ENCODE measurements around the gene BEND4. TPM values are rescaled to one million over a fixed set of nuclear protein-coding genes. Genes with fewer than 3 reads are reported as not detected.
"Not testable (repeated sequence)": the region's sequence is repeated elsewhere in the genome, so short reads cannot be mapped to it uniquely, and the experiment has no call there.

The BEND4 gene
- not detected for polyA plus RNA-seq (2013, experiment 1 of 2; ENCODE audit: insufficient read length)
- not detected for polyA plus RNA-seq (2013, experiment 2 of 2; ENCODE audit: insufficient read length)

DNA sequence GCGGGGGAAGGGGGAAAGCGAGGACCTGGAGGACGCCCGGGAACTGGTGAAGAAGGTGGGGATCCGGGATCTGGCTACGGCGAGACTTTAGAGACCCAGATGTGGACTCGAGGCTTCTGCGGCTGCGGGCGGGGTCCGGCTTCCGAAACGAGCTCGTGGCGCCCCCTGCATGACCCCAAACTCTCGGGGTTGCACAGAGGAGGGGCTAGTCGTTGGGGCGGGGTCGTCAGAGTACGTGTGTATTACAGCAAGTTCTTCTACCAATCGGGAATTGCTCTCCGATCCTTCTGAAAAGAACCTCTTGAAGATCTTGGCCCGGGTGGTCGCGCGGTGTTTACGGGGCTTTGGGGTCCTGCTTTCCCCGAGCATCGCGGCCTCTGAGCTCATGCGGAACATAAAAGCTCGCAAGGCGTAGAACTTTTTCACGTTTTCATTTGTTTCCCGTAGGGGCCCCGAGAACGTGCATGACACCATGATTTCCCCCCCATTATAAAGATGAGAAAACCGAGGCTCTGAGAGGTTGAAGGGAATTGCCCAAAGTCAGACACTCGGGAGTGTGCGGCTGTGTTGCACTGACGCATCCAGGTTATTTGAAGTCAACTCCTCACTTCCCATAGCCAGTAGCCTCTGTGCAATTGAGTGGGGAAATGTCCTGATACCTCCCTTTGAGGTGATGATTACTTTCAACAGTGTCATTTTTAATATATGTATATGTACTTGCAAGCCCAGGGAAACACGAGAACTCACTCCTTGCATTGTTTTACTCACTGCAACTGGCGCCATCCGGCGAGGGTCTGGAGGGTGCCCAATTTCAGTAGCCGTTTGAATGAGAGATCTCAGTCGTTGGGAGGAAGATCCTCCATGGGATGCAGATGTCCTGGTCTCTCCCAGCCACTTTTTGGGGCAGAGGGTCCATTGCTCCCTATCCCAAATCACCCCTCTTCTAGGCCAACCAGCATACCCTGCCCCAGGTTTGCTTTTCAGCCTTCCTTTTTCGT lies at the start of gene BEND4:
TSS of gene BEND4 (minus strand) at position 149 of the 998 bp plus-strand sequence. CDS start 512 bp downstream, outside the sequence.
- DNase-seq = no peak

DNA sequence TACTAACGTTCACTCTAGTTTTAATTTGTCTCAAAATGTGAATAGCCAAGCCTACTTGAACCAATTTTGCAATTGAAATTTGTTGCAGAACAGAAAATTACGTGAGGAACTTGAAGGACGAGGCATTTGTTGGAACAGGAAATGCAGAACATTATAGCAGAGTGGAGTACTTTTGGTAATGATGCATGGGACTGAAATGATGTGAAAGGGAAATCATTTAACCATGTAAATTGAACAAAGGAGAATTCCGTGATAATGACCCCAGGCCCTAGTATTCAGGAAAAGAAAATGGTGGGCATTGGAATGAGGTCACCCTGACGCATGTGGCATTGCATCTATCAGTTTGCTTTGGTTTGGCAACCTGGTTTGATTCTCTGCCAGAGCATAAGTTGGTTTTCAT lies 44.9 kb upstream of the BEND4 start:
- DNase-seq = no peak

DNA sequence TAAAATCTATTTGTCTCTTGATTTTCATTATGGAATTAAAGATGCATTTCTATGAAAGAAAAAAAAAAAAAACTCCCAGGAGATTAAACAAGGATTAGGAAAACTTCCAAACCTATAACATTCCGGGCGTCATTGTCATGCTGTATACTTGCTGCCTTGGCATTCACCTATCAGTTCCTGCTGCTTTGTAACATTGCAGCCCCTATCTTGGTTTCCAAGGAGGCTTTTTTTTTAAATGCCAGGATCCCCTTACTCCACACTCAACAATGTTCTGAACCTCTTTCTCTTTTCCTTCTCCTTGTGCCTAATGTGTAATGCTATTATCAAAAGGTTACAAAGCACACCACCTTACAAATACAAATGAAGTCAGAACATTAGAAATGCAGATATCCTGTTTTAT lies 20.5 kb upstream of the BEND4 start:
- DNase-seq = no peak

DNA sequence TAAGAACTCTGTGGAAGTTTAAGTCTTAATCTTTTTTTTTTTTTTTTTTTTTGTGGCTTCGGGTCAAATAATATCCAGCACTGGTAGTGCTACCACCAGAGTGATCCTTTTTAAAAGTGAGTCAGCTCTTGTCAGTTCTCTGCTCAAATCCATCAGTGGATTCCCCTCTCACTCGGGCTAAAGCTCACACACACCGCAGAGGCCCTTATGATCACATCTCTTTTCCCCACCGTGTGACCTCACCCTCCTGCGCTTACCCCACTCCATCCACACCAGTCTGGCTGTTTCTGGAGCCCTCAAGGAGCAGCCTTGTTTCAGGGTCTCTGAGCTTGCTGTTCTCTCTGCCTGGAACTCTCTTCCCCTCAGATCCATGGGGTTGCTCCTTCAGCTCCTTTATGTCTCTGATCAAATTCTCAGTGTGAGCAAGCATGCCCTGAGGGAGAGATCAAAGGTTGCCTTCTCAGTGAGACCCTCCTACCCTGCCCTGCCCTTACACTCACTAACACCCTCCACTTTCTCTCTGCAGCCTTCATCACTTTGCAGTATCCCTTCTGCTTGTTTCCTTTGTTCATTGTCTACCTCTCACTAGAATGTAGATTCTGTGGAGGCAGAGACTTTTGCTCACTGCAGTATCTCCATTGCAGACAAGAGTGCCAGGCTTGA lies 19.8 kb upstream of the BEND4 start:
- no peak for DNase-seq

DNA sequence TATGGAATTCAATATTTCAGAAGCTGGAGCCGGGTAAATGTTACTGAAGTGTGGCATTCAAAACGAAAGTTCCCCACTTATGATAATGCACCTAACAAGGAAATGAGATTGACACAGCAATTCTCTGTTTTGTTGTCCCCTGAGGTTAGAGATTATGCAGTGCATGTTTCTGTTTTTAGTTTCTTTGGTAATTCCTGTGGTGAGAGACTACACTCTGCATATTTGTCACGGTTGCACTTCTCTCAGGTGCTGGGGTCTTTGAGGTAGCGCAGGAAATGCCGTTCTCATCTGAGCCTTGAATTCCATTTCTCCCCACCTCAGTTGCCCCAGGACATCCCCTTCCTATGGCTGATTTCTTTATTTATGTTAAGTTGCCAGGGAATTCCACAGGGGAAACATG lies 15.3 kb upstream of the BEND4 start:
- DNase-seq = no peak

DNA sequence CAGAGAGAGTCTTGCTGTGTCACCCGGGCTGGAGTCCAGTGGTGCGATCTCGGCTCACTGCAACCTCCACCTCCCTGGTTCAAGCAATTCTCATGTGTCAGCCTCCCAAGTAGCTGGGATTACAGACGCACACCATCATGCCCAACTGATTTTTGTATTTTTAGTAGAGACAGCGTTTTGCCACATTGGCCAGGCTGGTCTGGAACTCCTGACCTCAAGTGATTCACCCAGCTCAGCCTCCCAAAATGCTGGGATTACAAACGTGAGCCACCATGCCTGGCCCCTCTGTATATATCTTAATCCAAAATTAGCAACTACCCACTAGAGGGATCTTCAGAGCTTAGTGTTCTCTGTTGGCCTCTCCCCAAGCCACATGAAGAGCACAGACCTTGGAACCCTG lies 13.7 kb upstream of the BEND4 start:
- not testable (repeated sequence) for DNase-seq

DNA sequence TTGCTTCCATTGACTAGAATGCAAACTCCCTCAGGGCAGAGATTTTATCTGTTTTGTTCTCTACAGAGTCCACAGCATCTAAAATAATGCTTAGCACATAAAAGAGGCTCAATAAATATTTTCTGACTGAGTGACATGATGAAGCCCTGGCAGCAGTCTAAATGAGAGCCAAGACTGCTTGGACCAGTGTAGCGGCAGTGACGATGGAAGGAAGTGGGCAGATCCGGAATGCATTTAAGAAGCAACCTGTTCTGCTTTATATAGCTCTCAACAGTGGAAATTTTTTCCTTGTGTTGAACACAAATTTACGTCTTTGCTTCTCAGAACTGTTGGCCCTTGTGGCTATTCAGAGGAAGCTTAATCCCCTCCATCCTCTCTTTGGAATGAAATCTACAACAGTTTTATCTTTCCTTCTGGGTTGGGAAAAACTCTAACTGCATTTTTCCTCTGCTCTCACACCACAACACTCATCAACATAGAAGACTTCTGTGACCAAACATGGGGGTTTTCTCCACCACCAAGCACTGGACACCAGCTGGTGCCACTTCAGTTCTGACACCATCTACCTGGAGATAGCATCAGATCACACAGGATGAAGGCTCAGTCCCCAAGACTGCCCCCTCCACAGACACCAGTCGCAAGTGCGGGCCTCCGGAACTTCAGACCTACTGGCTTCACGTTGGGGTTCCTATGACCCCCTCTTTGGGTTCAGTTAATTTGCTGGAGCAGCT lies 7.0 kb upstream of the BEND4 start:
- DNase-seq = no peak

DNA sequence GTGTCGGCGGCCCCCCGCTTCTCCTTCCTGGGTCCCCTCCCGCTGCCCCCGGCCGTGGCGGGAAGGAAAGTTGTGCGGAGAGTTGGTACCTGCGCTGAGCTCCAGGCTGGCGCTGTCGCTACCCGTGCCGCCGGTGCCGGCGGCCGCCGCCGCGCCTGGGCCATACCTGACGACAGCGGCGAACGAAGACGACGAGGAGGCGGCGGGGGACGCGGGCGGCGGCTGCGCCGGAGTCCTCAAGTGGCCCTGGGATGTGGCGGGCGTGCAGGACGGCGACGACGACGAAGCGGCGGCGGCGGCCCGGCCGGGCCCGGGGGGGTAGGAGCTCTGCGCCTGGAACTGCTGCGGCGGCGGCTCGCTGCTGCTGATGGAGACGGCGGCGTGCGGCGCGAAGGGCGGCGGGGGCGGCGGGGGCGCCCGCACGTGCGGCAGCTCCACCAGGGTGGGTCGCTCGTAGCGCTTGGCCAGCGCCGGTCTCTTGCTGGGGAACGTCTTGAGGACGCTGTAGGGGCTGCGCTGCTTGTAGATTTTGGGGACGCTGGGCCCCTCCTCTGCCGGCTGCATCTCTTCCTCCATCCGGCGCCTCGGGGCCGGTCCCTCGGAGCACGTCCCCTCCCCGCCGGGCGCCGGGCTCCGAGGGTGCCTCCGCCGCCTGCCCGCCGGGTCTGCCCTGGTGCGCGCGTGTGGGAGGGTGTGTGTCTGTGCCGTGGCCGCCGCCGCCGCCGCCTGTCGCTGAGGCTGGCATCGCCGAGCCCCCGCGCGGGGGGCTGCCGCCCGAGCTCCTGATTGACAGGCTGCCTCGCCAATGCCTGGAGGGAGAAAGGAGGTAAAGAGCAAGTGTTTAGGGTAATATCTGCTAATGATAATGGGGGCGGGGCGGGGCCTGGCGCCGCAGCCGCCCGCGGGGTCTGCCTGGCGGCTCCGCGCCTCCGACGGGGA lies 618 bp downstream of the BEND4 start:
- DNase-seq = no peak

DNA sequence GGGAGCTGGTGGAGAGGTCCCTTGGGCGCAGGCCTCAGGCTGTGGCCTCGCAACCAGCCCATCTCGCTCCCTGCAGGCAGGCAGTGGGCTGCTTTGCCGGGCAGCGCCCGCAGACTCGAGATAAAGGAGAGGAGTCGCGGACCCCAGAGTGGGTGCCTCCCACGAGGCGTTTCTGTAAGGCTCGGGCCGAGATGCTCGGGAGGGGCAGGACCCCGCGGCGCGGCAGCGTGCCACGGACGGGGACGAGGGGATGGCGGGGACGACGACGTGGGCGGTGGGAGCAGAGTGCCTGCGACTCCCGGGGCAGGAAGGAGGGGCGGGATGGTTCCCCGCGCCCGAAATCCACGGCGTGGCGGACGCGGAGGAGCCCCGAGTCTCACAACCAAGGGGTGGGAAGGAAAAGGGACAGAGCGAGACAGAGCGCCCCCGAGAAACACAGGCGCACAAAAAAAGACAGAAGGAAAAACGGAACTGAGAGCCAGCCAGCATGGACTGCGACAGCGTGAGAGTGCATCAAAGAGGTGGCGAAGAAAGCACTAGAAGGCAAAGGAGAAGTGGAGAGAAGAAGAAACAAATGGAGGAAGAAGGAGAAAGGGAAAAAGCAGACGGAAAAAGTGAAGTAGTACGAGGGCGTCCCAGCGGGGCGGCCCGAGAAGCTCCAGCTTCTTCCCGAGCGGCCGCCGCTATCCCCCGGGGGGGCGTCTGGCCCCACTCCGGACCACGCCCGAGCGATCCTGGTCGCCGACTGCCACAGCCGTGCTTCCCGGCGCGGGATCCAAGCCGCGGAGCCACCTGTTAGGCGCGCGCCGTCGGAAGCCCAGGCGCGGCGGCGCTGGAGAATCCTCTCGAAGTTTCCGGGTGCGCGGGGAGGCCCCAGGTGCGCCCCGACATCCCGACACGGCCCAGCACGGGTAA lies 1.5 kb downstream of the BEND4 start:
- no peak for DNase-seq

DNA sequence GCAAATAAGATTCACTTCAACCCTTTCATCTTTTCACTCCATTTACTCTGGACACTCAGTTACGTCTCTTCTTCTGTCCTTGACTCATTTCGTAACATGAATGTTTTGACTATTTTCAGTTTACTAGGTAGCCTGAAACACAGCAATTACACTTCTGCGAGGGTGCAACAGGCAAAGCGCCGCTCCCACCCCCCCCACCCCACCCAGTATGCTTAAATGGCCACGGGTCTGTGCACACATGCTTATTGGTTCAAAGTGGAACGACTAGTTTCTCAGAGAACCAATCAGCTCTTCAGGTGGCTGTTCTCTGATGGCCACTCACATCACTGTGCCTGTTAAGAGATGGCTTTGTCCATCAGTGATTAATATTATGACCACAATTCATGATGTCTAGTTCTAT lies 3.5 kb downstream of the BEND4 start:
- DNase-seq = no peak

DNA sequence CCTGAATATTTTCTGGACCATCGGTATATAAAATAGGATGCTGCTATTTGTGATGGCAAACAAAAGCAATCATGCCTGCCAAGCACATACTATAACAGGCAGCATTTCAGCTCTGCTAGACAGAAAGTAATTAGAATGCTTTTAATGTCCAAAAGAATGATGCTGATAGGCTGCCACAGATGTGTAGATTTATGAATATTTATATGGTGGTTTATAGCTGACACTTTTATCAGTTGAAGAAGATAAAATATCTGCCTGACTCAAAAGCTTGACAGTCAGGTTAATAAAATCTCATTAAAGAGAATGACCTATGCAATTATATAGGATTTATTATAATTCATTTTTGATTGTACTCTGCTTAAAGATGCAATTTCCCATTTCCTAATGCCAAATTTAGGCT lies 4.0 kb downstream of the BEND4 start:
- no peak for DNase-seq

DNA sequence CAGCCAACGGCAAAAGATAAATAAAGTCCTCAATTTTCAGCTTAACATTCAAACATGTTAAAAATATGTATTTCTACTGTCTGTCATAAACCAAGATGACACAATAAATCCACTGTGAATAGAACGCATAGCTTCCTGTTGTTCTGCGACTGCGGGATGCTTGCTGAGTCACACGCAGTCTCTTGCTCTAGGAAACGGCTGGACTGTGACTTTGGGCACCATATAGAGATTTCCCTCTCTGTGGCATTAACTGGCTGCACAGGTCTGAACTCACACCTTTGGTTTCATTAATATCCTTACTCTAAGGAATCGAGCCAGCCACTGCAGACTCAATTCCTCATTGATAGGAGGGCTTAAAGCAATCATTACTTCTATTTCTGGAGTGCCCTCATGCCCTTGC lies 8.4 kb downstream of the BEND4 start:
- DNase-seq = no peak

DNA sequence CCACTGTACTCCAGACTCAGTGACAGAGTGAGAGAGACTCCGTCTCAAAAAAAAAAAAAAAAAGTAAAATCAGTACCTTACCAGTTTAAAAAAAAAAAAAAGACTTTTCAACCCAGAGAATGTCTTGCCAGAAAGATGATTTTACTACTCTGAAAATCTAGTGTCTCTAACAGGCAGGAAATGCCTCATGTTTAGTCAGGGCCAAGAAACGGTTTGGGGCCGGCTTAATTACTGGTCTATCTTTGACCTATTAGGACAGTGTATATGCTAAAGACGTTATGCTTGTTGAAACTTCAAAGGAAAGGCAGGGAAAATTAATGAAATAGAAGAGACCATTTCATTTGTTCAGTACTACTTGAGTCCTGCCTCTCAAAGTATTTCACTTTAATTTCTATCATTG lies 9.9 kb downstream of the BEND4 start:
- DNase-seq = no peak

DNA sequence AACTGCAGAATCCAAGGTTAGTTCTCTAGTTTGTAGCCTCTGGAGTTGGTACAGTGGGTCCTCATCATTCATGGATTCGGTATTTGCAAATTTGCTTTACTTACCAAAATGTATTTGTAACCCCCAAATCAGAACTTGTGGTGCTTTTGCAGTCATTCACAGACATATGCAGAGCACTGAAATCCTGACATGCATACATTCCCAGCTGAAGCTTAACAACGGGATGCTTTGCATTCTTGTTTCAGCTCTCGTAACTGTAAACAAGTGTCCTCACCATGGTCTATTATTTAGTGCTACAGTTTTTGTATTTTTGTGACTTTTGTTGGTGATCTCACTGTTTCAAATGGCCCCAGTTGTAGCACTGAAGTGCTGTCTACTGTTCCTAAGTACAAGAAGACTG lies 16.1 kb downstream of the BEND4 start:
- no peak for DNase-seq

DNA sequence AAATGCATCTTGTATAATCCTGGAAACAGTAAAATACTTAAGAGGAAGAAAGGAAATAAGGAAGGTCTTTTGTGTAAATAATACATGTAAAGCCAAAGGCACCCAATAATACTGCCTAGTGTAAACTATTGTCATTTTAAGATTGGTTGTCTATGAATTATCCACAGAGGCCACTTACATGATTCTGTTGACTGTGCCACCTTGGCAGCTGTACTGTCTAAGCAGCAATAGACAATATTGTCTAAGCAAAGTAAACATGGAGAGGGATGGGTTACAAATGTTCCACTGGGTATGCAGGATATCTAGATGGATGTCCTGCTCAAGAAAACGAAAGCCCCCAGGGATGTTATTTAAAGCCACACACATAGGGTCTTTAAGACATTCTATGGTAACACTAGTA lies 19.4 kb downstream of the BEND4 start:
- DNase-seq = no peak

DNA sequence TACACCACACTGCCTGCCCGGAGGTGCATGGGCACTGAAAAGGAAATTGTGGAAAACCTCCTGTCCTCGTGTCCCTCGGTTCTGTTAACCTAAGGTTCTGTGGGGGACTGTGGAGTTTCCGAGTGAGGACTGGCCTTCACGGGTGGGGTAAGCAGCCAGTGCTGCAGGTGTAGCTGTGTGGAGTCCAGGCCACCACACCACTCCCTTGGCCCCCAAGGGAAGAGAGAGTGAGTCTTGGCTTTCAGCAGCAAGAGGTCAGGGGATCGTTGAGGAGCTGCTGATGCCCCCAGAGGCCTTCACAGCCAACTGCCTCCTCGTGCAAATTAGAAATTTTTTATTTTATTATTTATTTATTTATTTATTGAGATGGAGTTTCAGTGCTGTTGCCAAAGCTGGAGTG lies 20.4 kb downstream of the BEND4 start:
- no peak for DNase-seq

DNA sequence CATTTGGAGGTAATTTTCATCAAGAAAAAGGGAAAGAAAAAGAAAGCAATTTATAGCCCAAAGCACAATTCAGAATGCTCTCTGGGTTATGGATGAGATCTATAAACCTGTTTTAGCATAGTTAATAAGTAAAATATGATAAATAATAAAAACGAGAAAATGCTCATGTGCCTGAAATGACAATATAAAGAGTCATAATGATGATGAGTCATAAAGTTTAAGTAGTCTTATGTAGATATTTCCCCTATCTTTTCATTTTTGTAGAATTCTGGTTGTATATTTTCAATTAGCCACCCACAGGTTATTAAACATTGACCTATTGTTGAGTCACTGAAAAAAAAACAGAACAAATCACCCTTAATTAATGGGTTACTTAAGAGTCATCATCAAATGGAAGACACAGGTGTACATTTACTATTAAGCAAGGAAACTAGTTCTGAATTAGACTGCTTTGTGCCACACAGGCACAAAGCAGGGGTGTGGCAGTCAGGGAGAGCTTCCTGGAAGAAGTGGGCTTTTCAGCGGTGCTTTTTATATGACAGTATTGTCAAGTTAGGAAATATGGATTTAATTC lies 29.3 kb downstream of the BEND4 start:
- no peak for DNase-seq

DNA sequence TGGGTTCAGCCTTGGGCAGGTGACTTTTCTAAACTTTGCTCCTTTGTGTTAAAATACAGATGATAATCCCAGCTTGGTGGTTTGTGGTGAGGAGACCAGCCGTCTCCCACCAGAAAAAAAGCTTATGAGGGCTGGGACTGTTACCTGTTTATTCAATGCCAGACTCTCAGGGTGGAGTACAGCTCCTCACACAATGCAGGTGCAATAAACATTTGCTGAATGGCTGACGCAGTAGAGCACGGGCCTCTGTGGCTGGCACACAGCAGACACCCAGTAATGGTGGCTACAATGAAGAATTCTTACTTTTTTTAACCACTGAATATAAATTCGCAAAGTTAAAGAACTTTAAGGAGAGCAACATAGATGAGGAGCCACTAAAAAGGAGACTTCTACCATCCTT lies 30.2 kb downstream of the BEND4 start:
- DNase-seq = no peak

DNA sequence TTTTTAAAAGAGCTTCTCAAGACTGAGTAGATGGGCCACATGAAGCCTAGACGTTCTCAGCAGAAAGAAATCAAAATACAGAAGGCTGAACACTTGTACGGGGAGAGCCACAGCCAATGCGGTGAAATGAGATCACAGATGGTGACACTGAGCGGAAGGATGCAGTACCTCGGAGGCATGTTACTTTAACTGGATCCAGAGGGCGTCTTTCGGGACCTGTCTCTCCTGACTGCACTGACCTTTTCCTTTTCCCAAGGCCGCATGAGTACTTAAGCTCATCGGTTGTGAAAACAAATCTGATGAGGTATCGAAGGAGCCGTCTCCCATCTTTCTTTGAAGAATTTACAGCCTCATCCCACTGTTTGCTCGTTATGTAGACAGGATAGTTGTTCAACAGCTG lies 32.6 kb downstream of the BEND4 start:
- DNase-seq = no peak

DNA sequence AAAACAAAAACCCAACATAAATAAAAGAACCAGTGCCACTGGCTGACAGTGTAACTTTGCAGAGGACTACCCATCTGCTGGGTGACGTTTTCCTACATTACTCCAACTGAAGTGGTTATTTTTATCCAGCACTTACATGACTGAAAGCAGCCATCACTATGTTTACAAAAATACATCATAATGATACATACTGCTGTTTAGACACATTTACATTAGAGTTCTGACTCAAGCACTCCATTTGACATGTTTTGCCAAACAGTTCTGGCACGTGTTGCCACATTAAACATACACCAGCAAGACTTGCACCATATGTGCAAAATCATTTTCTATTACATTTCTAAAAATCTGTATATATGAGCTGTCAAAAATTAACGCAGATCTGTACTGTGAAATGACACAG lies 39.6 kb downstream of the BEND4 start:
- DNase-seq = no peak

Measured in fibroblast of skin of back (primary cell).